Mesendoderm (in vitro differentiated cells): ENCODE data around the gene PRKN.

Source experiments
- DNase-seq: peaks from one replicate; pipeline ENCODE4 v3.0.0; 2013
- H2AK5ac ChIP-seq: 2 replicates; pipeline ENCODE4 v1.6.1; 2013; ENCODE audit warnings: low read length, inconsistent platforms
- H2BK120ac ChIP-seq: 2 replicates; pipeline ENCODE4 v1.6.1; 2013; ENCODE audit warnings: low read depth, mild to moderate bottlenecking, low read length, moderate library complexity, mixed read lengths
- H2BK15ac ChIP-seq: replicated peaks from 2 replicates; pipeline ENCODE4 v1.6.1; 2013; ENCODE audit warnings: low read depth, mild to moderate bottlenecking, moderate library complexity
- H2BK5ac ChIP-seq: 2 replicates; pipeline ENCODE4 v1.6.1; 2013; ENCODE audit warnings: low read length, inconsistent platforms
- H3K18ac ChIP-seq: 2 replicates; pipeline ENCODE4 v1.6.1; 2013; ENCODE audit warnings: mild to moderate bottlenecking, low read length, mixed read lengths
- H3K23ac ChIP-seq: one replicate; pipeline ENCODE4 v1.6.1; 2013; ENCODE audit warnings: low read length
- H3K27ac ChIP-seq: 2 replicates; pipeline ENCODE4 v1.5.1; 2013; ENCODE audit warnings: low read depth, mild to moderate bottlenecking, inconsistent platforms, low read length, moderate library complexity
- H3K27me3 ChIP-seq: 2 replicates; pipeline ENCODE4 v1.6.1; 2013; ENCODE audit warnings: low read length, control low read depth, mild to moderate bottlenecking, inconsistent platforms; ENCODE audit not compliant: insufficient read depth, poor library complexity
- H3K36me3 ChIP-seq: 2 replicates; pipeline ENCODE4 v1.6.1; 2013; ENCODE audit warnings: low read length, inconsistent platforms; ENCODE audit not compliant: control insufficient read depth, insufficient read depth
- H3K4ac ChIP-seq: one replicate; pipeline ENCODE4 v1.6.1; 2013; ENCODE audit warnings: low read depth, mild to moderate bottlenecking, low read length, moderate library complexity
- H3K4me1 ChIP-seq: 2 replicates; pipeline ENCODE4 v1.6.1; 2013; ENCODE audit warnings: low read depth, low read length, inconsistent platforms; ENCODE audit not compliant: control insufficient read depth
- H3K4me2 ChIP-seq: 2 replicates; pipeline ENCODE4 v1.6.1; 2013; ENCODE audit warnings: low read length
- H3K4me3 ChIP-seq: 2 replicates; pipeline ENCODE4 v1.5.1; 2013; ENCODE audit warnings: mild to moderate bottlenecking, low read length
- H3K56ac ChIP-seq: one replicate; pipeline ENCODE4 v1.6.1; 2013; ENCODE audit warnings: low read length
- H3K79me1 ChIP-seq: 2 replicates; pipeline ENCODE4 v1.6.1; 2013; ENCODE audit warnings: low read length, inconsistent platforms
- H3K79me2 ChIP-seq: 2 replicates; pipeline ENCODE4 v1.6.1; 2013; ENCODE audit warnings: mild to moderate bottlenecking, low read length; ENCODE audit not compliant: control insufficient read depth, insufficient read depth
- H3K9ac ChIP-seq: 2 replicates; pipeline ENCODE4 v1.6.1; 2013; ENCODE audit warnings: low read length, inconsistent platforms
- H4K5ac ChIP-seq: one replicate; pipeline ENCODE4 v1.6.1; 2013; ENCODE audit warnings: low read length
- H4K8ac ChIP-seq: one replicate; pipeline ENCODE4 v1.6.1; 2013; ENCODE audit warnings: low read depth, mild to moderate bottlenecking, control low read depth, low read length, moderate library complexity
- WGBS: extraction: QIAGEN DNeasy Blood & Tissue Kit; methylation state at CpG from one replicate; pipeline ENCODE4 v1.1.7; 2013; ENCODE audit warnings: low lambda C conversion rate, missing lambda C conversion rate; ENCODE audit not compliant: insufficient coverage; ENCODE audit errors: extremely low coverage; 5-methylcytosine and 5-hydroxymethylcytosine counted together

The PRKN gene

DNA sequence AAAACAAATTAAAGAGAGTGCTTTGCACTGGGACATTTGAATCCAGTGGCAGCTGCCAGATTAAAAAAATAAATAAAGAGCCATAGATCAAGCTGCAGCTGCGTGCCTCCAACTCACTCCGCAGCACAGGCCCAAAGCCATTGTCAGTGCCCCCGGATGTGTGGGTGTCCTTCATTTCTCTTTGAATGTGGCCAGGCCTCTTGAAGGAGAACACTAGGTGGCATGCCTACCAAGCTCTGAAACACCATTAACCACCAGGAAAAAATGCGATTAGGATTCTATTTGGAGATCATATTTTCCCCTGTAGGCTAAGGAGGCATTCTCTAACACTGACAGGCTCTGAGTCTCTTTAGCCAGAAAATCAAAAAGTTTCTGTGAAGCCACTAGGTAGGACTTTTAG, 549.8 kb downstream of the PRKN start:
- WGBS = no CpG with 5 or more reads among the region's 4 CpGs
- Histone ChIP-seq H3K23ac (no peak overlapping the region), H2AK5ac (no peak overlapping the region), H4K5ac (no peak overlapping the region), H3K56ac (no peak overlapping the region), H3K79me1 (no peaks in the 10 kb centered on the region), H3K18ac (no peak overlapping the region), H3K36me3 (no peaks in the 10 kb centered on the region), H2BK120ac (no peak overlapping the region), H2BK5ac (no peak overlapping the region), H2BK15ac (no peak overlapping the region), H3K9ac (no peak overlapping the region), H3K79me2 (no peaks in the 10 kb centered on the region), H3K27ac (no peak overlapping the region), H3K4ac (no peak overlapping the region), H3K4me1 (no peaks in the 10 kb centered on the region), H3K4me2 (no peak overlapping the region), H3K27me3 (no peaks in the 10 kb centered on the region), H4K8ac (no peak overlapping the region), H3K4me3 (no peak overlapping the region)
- peak; percentile 30 for DNase-seq

DNA sequence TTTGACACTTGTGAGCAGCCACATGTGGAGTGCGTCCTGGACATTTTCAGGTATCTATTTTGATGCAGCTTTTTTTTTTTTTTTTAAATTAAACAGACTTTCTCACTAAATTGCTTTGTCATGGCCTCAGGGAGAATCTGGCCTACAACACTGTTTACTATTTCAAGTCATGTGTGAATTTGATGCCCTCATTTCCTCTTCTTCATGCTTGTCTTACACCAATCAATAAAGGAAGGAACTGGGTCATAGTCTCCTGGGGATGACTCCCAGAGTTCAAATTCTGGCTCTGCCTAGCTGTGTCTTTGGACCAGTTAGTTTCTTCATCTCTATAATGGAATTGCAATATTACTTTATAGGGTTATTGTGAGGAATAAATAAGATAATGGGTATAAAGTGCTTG, 554.1 kb downstream of the PRKN start:
- no CpG with 5 or more reads among the region's 1 CpG for WGBS
- H3K79me1 ChIP-seq = no peaks in the 10 kb centered on the region
- H3K4me1 ChIP-seq = no peaks in the 10 kb centered on the region
- H3K23ac ChIP-seq = no peak overlapping the region
- no peak overlapping the region for H3K27ac ChIP-seq
- no peak overlapping the region for H3K4me2 ChIP-seq
- no peak overlapping the region for H2BK15ac ChIP-seq
- no peaks in the 10 kb centered on the region for H3K36me3 ChIP-seq
- H2AK5ac ChIP-seq = no peak overlapping the region
- no peaks in the 10 kb centered on the region for H3K79me2 ChIP-seq
- H3K4ac ChIP-seq = no peak overlapping the region
- DNase-seq = no peak
- no peak overlapping the region for H2BK120ac ChIP-seq
- H3K18ac ChIP-seq = no peak overlapping the region
- no peak overlapping the region for H3K4me3 ChIP-seq
- no peak overlapping the region for H2BK5ac ChIP-seq
- no peak overlapping the region for H3K56ac ChIP-seq
- no peak overlapping the region for H3K9ac ChIP-seq
- no peaks in the 10 kb centered on the region for H3K27me3 ChIP-seq
- no peak overlapping the region for H4K5ac ChIP-seq
- no peak overlapping the region for H4K8ac ChIP-seq

DNA sequence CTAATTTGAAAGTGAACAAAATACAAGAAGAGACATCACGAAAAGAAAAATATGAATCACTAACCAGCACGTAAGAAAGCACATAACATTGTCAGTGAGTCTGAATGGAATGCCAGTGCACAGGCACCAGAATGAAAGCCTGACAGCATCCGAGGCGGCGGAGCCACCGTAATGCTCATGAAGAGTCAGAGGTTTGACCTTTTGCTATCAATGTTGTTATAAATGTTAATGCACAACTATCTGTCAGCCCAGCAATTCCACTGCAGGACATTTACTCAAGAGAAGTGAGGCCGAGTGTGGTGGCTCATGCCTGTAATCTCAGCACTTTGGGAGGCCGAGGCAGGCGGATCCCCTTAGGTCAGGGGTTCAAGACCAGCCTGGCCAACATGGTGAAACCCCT, 562.1 kb downstream of the PRKN start:
- H3K4me3 ChIP-seq = no peak overlapping the region
- no peak overlapping the region for H2BK120ac ChIP-seq
- H3K4me1 ChIP-seq = no peaks in the 10 kb centered on the region
- no peak overlapping the region for H3K9ac ChIP-seq
- H3K36me3 ChIP-seq = no peaks in the 10 kb centered on the region
- no peaks in the 10 kb centered on the region for H3K79me2 ChIP-seq
- no peak overlapping the region for H3K4me2 ChIP-seq
- no peak overlapping the region for H4K8ac ChIP-seq
- no peaks in the 10 kb centered on the region for H3K27me3 ChIP-seq
- H2BK5ac ChIP-seq = no peak overlapping the region
- no CpG with 5 or more reads among the region's 9 CpGs for WGBS
- no peak overlapping the region for H2BK15ac ChIP-seq
- H3K18ac ChIP-seq = no peak overlapping the region
- no peaks in the 10 kb centered on the region for H3K79me1 ChIP-seq
- H3K56ac ChIP-seq = no peak overlapping the region
- no peak overlapping the region for H3K23ac ChIP-seq
- no peak overlapping the region for H4K5ac ChIP-seq
- DNase-seq = no peak
- H3K4ac ChIP-seq = no peak overlapping the region
- H2AK5ac ChIP-seq = no peak overlapping the region
- no peak overlapping the region for H3K27ac ChIP-seq

DNA sequence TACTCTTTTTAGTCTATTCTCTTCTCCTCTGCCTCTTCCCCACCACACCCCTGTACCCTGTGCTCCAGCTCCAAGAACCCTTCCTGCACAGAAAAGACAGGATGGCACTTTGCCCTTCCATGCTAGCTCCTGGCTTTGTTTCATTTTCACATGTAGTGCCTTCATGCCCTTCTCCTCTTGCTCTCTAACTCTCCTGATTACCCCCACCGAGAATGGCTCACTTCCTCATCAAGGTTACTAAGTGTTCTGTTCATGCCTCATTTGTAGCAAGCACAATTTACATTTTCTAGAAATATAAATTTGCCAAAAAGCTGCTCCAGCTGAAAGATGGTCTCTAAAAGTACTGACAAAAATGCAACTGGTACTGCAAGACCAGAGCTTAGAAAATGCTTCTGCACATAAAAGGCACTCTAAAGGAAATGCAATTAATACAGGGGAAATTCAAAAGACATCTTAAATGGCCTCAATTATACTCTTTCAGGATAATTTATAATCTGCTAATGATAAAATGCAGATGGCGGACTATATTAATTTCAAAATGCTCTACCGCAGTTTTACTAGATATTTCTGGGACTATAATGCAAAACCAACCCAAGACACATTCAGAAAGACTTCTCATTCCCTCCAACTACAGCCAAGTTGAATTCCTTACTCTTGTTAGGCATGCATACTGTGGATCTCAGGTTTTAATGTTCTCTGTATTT, 570.2 kb downstream of the PRKN start:
- Histone ChIP-seq H4K8ac (no peak overlapping the region), H3K23ac (no peak overlapping the region), H3K4me2 (no peak overlapping the region), H2BK120ac (no peak overlapping the region), H2AK5ac (no peak overlapping the region), H2BK15ac (no peak overlapping the region), H3K9ac (no peak overlapping the region), H3K56ac (no peak overlapping the region), H3K4ac (no peak overlapping the region), H3K79me2 (no peaks in the 10 kb centered on the region), H2BK5ac (no peak overlapping the region), H3K27ac (no peak overlapping the region), H3K27me3 (no peaks in the 10 kb centered on the region), H3K36me3 (no peaks in the 10 kb centered on the region), H3K79me1 (no peaks in the 10 kb centered on the region), H3K4me3 (no peak overlapping the region), H4K5ac (no peak overlapping the region), H3K4me1 (no peaks in the 10 kb centered on the region), H3K18ac (no peak overlapping the region)
- WGBS = no CpG with 5 or more reads among the region's 3 CpGs
- DNase-seq = no peak

DNA sequence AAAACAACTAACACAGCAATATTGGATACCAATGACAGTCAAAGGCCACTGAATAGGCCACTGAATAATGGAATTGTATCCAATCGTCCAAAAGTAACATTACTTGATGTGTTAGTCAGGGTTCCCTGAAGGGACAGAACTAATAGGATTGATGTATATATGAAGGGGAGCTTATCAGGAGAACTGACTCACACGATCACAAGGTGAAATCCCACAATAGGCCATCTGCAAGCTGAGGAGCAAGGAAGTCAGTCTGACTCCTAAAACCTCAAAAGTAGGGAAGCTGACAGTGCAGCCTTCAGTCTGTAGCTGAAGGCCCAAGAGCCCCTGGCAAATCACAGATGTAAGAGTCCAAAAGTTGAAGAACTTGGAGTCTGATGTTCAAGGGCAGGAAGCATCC, 571.4 kb downstream of the PRKN start:
- H3K9ac ChIP-seq = no peak overlapping the region
- H3K36me3 ChIP-seq = no peaks in the 10 kb centered on the region
- no peak overlapping the region for H2BK5ac ChIP-seq
- no peaks in the 10 kb centered on the region for H3K27me3 ChIP-seq
- WGBS = no CpG with 5 or more reads among the region's 2 CpGs
- no peak overlapping the region for H4K5ac ChIP-seq
- DNase-seq = no peak
- no peak overlapping the region for H2BK15ac ChIP-seq
- H3K4me2 ChIP-seq = no peak overlapping the region
- no peak overlapping the region for H3K4ac ChIP-seq
- H4K8ac ChIP-seq = no peak overlapping the region
- H3K79me1 ChIP-seq = no peaks in the 10 kb centered on the region
- no peak overlapping the region for H3K4me3 ChIP-seq
- H3K23ac ChIP-seq = no peak overlapping the region
- H2BK120ac ChIP-seq = no peak overlapping the region
- H2AK5ac ChIP-seq = no peak overlapping the region
- H3K4me1 ChIP-seq = no peaks in the 10 kb centered on the region
- no peak overlapping the region for H3K27ac ChIP-seq
- H3K79me2 ChIP-seq = no peaks in the 10 kb centered on the region
- no peak overlapping the region for H3K56ac ChIP-seq
- H3K18ac ChIP-seq = no peak overlapping the region

DNA sequence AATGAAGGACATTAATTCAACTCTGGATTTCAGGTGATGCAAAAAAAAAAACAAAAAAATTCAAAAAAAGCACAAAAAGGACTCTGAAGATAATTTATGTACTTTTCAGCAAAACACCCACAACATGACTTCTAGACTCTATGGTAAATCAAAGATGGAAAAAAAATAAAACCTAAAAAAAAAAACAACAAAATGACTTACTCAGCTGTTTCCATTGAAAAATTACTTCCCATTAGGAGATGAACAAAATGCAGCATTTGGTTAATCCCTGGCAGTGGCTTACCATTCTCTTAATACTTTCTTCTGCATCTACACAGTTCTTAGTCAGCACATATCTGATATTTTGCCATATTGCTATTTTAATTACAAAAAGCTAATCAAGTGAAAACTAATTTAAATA, 572.6 kb downstream of the PRKN start:
- Histone ChIP-seq H3K27ac (no peak overlapping the region), H3K56ac (no peak overlapping the region), H3K4ac (no peak overlapping the region), H3K9ac (no peak overlapping the region), H2BK15ac (no peak overlapping the region), H3K4me3 (no peak overlapping the region), H3K4me1 (no peaks in the 10 kb centered on the region), H3K27me3 (no peaks in the 10 kb centered on the region), H3K4me2 (no peak overlapping the region), H2BK120ac (no peak overlapping the region), H3K18ac (no peak overlapping the region), H4K8ac (no peak overlapping the region), H3K23ac (no peak overlapping the region), H3K79me1 (no peaks in the 10 kb centered on the region), H2AK5ac (no peak overlapping the region), H3K79me2 (no peaks in the 10 kb centered on the region), H3K36me3 (no peaks in the 10 kb centered on the region), H2BK5ac (no peak overlapping the region), H4K5ac (no peak overlapping the region)
- DNase-seq = no peak
